H1 (cell line): Measurements from ENCODE around the gene SHISA9. TPM values are rescaled to one million over a fixed set of nuclear protein-coding genes. Genes with fewer than 3 reads are reported as not detected.

Experiments used
- CTCF ChIA-PET: fragments of 300-600 bp; sonication (Branson Sonifier 250); formaldehyde crosslinking; loops from one replicate; lab custom pipeline; 2021; ENCODE audit not compliant: partially characterized antibody; lab: Charles Lee
- POLR2A ChIA-PET: fragments of 300-600 bp; sonication (Branson Sonifier 250); formaldehyde crosslinking; loops from one replicate; lab custom pipeline; 2021; ENCODE audit warnings: inconsistent platforms; ENCODE audit not compliant: partially characterized antibody; lab: Charles Lee
- DNase-seq, 2 experiments: peaks; one replicate each; pipeline versions ENCODE4 v3.0.0 to v3.0.0-alpha.2; 2010 to 2022; ENCODE audit warnings: low spot score in 2 of 2, low read depth in 1 of 2, mixed read lengths in 1 of 2
- FAIRE-seq: peaks from 2 replicates; lab custom pipeline; 2011; peaks lifted over from hg19 to GRCh38; lab: Jason Lieb, UNC
- H2AFZ ChIP-seq: 2 replicates; pipeline ENCODE4 v1.8.1; 2012; ENCODE audit warnings: low read length, inconsistent platforms
- H2AK5ac ChIP-seq: 2 replicates; pipeline ENCODE4 v1.6.1; 2013; ENCODE audit warnings: low read depth, low read length
- H2BK120ac ChIP-seq: replicated peaks from 2 replicates; pipeline ENCODE3; 2013; ENCODE audit warnings: low read depth, low read length, inconsistent platforms
- H2BK12ac ChIP-seq: 2 replicates; pipeline ENCODE4 v1.6.1; 2013; ENCODE audit warnings: low read depth, low read length
- H2BK15ac ChIP-seq: 2 replicates; pipeline ENCODE4 v1.6.1; 2013; ENCODE audit warnings: low read length
- H2BK20ac ChIP-seq: 2 replicates; pipeline ENCODE4 v1.6.1; 2013; ENCODE audit warnings: low read length
- H2BK5ac ChIP-seq: 2 replicates; pipeline ENCODE4 v1.6.1; 2013; ENCODE audit warnings: low read depth, low read length
- H3K14ac ChIP-seq: 2 replicates; pipeline ENCODE4 v1.6.1; 2013; ENCODE audit warnings: inconsistent platforms; ENCODE audit not compliant: insufficient read length
- H3K18ac ChIP-seq: 2 replicates; pipeline ENCODE4 v1.6.1; 2013; ENCODE audit warnings: low read length; ENCODE audit errors: extremely low read depth
- H3K23ac ChIP-seq: 2 replicates; pipeline ENCODE4 v1.6.1; 2013; ENCODE audit warnings: inconsistent platforms; ENCODE audit not compliant: insufficient read length
- H3K23me2 ChIP-seq: 2 replicates; pipeline ENCODE4 v1.6.1; 2013; ENCODE audit warnings: low read depth, low read length
- H3K27ac ChIP-seq: 2 replicates; pipeline ENCODE4 v1.6.1; 2011; ENCODE audit warnings: low read depth, low read length, inconsistent platforms
- H3K27me3 ChIP-seq, 4 experiments: replicated peaks in 1 of 4; 1 replicate in 1 of 4; 2 replicates in 3 of 4; pipeline versions ENCODE4 v1.6.1 to v1.8.1; 2011 to 2013; ENCODE audit warnings: low read length in 3 of 4, mild to moderate bottlenecking in 3 of 4, inconsistent platforms in 2 of 4, mixed read lengths in 2 of 4, moderate library complexity in 1 of 4; ENCODE audit not compliant: control insufficient read depth in 3 of 4, insufficient read depth in 3 of 4; ENCODE audit errors: extremely low read depth in 1 of 4
- H3K36me3 ChIP-seq, 4 experiments: 2 replicates each; pipeline versions ENCODE4 v1.6.1 to v1.8.1; 2011 to 2013; ENCODE audit warnings: mild to moderate bottlenecking in 4 of 4, low read length in 3 of 4, moderate library complexity in 2 of 4, control low read depth in 1 of 4, inconsistent platforms in 1 of 4; ENCODE audit not compliant: insufficient read depth in 4 of 4, control insufficient read depth in 2 of 4
- H3K4ac ChIP-seq: replicated peaks from 2 replicates; pipeline ENCODE3; 2013; ENCODE audit warnings: low read length, low read depth, mixed read lengths, inconsistent platforms; ENCODE audit not compliant: insufficient read length
- H3K4me1 ChIP-seq, 4 experiments: replicated peaks in 1 of 4; 1 replicate in 1 of 4; 2 replicates in 3 of 4; pipeline versions ENCODE4 v1.6.1 to v1.8.1; 2011 to 2013; ENCODE audit warnings: low read length in 3 of 4, inconsistent platforms in 2 of 4, mixed read lengths in 1 of 4; ENCODE audit not compliant: insufficient read depth in 4 of 4, control insufficient read depth in 3 of 4
- H3K4me2 ChIP-seq, 2 experiments: 2 replicates each; pipeline versions ENCODE4 v1.6.1 to v1.8.1; 2011 to 2013; ENCODE audit warnings: low read depth in 2 of 2, low read length in 2 of 2, control low read depth in 1 of 2, inconsistent platforms in 1 of 2, mild to moderate bottlenecking in 1 of 2; ENCODE audit not compliant: insufficient read depth in 1 of 2
- H3K4me3 ChIP-seq, 4 experiments: fragments of 200-600, 300-600 bp in 1 of 4; sonication (generic), shearing (Covaris generic), sonication (Bioruptor Twin) in 1 of 4; 2 replicates each; pipeline versions ENCODE4 v1.5.1 to v1.8.1; 2011 to 2016; ENCODE audit warnings: low read length in 4 of 4, low read depth in 3 of 4, control low read depth in 2 of 4, inconsistent platforms in 2 of 4, mild to moderate bottlenecking in 2 of 4, mixed read lengths in 1 of 4, moderate library complexity in 1 of 4; ENCODE audit not compliant: insufficient read depth in 2 of 4; ENCODE audit errors: extremely low read depth in 1 of 4
- H3K56ac ChIP-seq: replicated peaks from 2 replicates; pipeline ENCODE3; 2013; ENCODE audit warnings: low read depth, mild to moderate bottlenecking, mixed read lengths, low read length, inconsistent platforms; ENCODE audit not compliant: insufficient read length
- H3K79me1 ChIP-seq: 2 replicates; pipeline ENCODE4 v1.6.1; 2013; ENCODE audit warnings: low read depth, low read length, control low read depth
- H3K79me2 ChIP-seq, 2 experiments: 2 replicates each; pipeline versions ENCODE4 v1.6.1 to v1.8.1; 2012 to 2013; ENCODE audit warnings: low read length in 2 of 2, mild to moderate bottlenecking in 2 of 2, inconsistent platforms in 1 of 2; ENCODE audit not compliant: insufficient read depth in 2 of 2, control insufficient read depth in 1 of 2
- H3K9ac ChIP-seq, 4 experiments: replicated peaks in 1 of 4; 1 replicate in 1 of 4; 2 replicates in 3 of 4; pipeline versions ENCODE4 v1.6.1 to v1.8.1; 2011 to 2013; ENCODE audit warnings: low read depth in 3 of 4, low read length in 3 of 4, control low read depth in 2 of 4, mild to moderate bottlenecking in 2 of 4, moderate library complexity in 2 of 4, inconsistent platforms in 1 of 4; ENCODE audit errors: extremely low read depth in 1 of 4
- H3K9me3 ChIP-seq, 2 experiments: 2 replicates each; pipeline versions ENCODE4 v1.6.1 to v1.8.1; 2012 to 2013; ENCODE audit warnings: mild to moderate bottlenecking in 2 of 2, moderate library complexity in 2 of 2, control low read depth in 1 of 2, inconsistent platforms in 1 of 2, low read depth in 1 of 2, low read length in 1 of 2, mixed read lengths in 1 of 2; ENCODE audit not compliant: insufficient read depth in 2 of 2
- H4K20me1 ChIP-seq, 2 experiments: replicated peaks in 1 of 2; 2 replicates each; pipeline versions ENCODE3 to v1.8.1; 2011 to 2013; ENCODE audit warnings: inconsistent platforms in 2 of 2, low read length in 2 of 2, mild to moderate bottlenecking in 1 of 2; ENCODE audit not compliant: insufficient read depth in 2 of 2, control insufficient read depth in 1 of 2
- H4K5ac ChIP-seq: 2 replicates; pipeline ENCODE4 v1.6.1; 2013; ENCODE audit warnings: low read length, low read depth, mixed read lengths, inconsistent platforms; ENCODE audit not compliant: insufficient read length
- H4K8ac ChIP-seq: 2 replicates; pipeline ENCODE4 v1.8.0; 2013; ENCODE audit warnings: mild to moderate bottlenecking, moderate library complexity, low read length, inconsistent platforms; ENCODE audit not compliant: insufficient read depth; ENCODE audit errors: extremely low read depth
- H4K91ac ChIP-seq: replicated peaks from 2 replicates; pipeline ENCODE3; 2013; ENCODE audit warnings: low read length, mixed read lengths, inconsistent platforms; ENCODE audit not compliant: insufficient read length
- GABPA ChIP-seq: IDR thresholded peaks from 2 replicates; pipeline ENCODE4 v1.6.1; 2011; ENCODE audit warnings: mild to moderate bottlenecking, low read length, moderate library complexity, borderline replicate concordance; ENCODE audit not compliant: insufficient read depth
- HDAC6 ChIP-seq: IDR thresholded peaks from one replicate; pipeline ENCODE4 v1.7.1; 2012; ENCODE audit warnings: low read depth, mild to moderate bottlenecking, inconsistent platforms, low read length, moderate library complexity
- MAFK ChIP-seq: IDR thresholded peaks from 2 replicates; pipeline ENCODE4 v1.6.1; 2012; ENCODE audit warnings: low read depth, mild to moderate bottlenecking, improper control_type of control experiment, low read length
- NANOG ChIP-seq: IDR thresholded peaks from 2 replicates; pipeline ENCODE4 v1.6.1; 2011; ENCODE audit warnings: low read length, low read depth, mild to moderate bottlenecking, inconsistent platforms; ENCODE audit not compliant: insufficient read depth, poor library complexity, severe bottlenecking
- POLR2AphosphoS5 ChIP-seq: IDR thresholded peaks from 2 replicates; pipeline ENCODE4 v1.6.1; 2011; ENCODE audit warnings: low read depth, low read length
- SP2 ChIP-seq: IDR thresholded peaks from 2 replicates; pipeline ENCODE4 v1.6.1; 2012; ENCODE audit warnings: mild to moderate bottlenecking, low read length, inconsistent platforms
- WGBS, 2 experiments: shearing (Covaris generic) in 1 of 2; methylation state at CpG; one replicate each; pipeline versions ENCODE4 v1.1.6 to v1.1.7; 2013 to 2015; ENCODE audit warnings: low lambda C conversion rate in 2 of 2, mixed read lengths in 2 of 2, inconsistent platforms in 1 of 2, low coverage in 1 of 2, missing lambda C conversion rate in 1 of 2; ENCODE audit not compliant: insufficient replicate concordance in 2 of 2, insufficient coverage in 1 of 2, insufficient read length in 1 of 2; ENCODE audit errors: extremely low coverage in 1 of 2, missing lambda C conversion rate in 1 of 2; 5-methylcytosine and 5-hydroxymethylcytosine counted together
- polyA plus RNA-seq, 7 experiments: library from polyadenylated mRNA; depleted of rRNA in 3 of 7; stranded (reverse) in 5 of 7; unstranded in 2 of 7; fragments of >200 nt in 5 of 7; fragments of 200-250 nt in 2 of 7; gene quantifications; 1 replicate in 5 of 7; 2 replicates in 1 of 7; 4 replicates in 1 of 7; pipeline versions ENCODE4 v1.2.1 to v1.2.3, GENCODE V29; 2011 to 2013; ENCODE audit warnings: missing spikeins in 2 of 7, mixed read lengths in 2 of 7
- total RNA-seq: library from RNA; stranded (reverse); fragmentation: NEBNext Ultra II Directional; extraction: Animal tissue kit (Norgen Biotek cat#: 25700); gene quantifications from 2 replicates; pipeline ENCODE4 v1.2.1, GENCODE V29; 2021

Gene SHISA9
- total and polyA plus RNA-seq, 2 of the 8 experiments (the other 6 are each of a cell fraction or from before 2014, with no cell fraction given): 25.6 to 39.8 TPM

- no peaks in the 10 kb centered on the region for H3K9me3 ChIP-seq
- H3K56ac ChIP-seq: no peak overlapping the region
- H3K27me3 ChIP-seq: no peaks in the 10 kb centered on the region
- H3K4me3 ChIP-seq: no peak overlapping the region
- H3K4me1 ChIP-seq: no peaks in the 10 kb centered on the region
- no peak overlapping the region for H4K5ac ChIP-seq
- no peak overlapping the region for H2BK5ac ChIP-seq
- DNase-seq (no peak), FAIRE-seq (no peak)
- no peak overlapping the region for H3K27ac ChIP-seq
- no peak overlapping the region for H4K91ac ChIP-seq
- TF ChIP-seq GABPA: no peak
- TF ChIP-seq SP2: no peak
- no peak for TF ChIP-seq POLR2AphosphoS5
- no peak for TF ChIP-seq HDAC6
- no peak for TF ChIP-seq MAFK
- TF ChIP-seq NANOG: no peak
- no peak overlapping the region for H3K9ac ChIP-seq
- no peak overlapping the region for H2BK12ac ChIP-seq
- H2AK5ac ChIP-seq: no peak overlapping the region; the same call in 1 of the 2 replicates
- H3K23me2 ChIP-seq: no peaks in the 10 kb centered on the region
- H2AFZ ChIP-seq: no peak overlapping the region
- no peak overlapping the region for H2BK20ac ChIP-seq
- no peak overlapping the region for H3K18ac ChIP-seq
- POLR2A ChIA-PET: no interaction called here
- H3K36me3 ChIP-seq: no peaks in the 10 kb centered on the region
- H3K79me1 ChIP-seq: no peaks in the 10 kb centered on the region; the same call in 1 of the 2 replicates
- no peak overlapping the region for H4K8ac ChIP-seq
- WGBS, 2 experiments: no CpG with 5 or more reads among the region's 1 CpG
- H3K4ac ChIP-seq: no peak overlapping the region
- H4K20me1 ChIP-seq: no peaks in the 10 kb centered on the region
- no peak overlapping the region for H2BK15ac ChIP-seq
- H3K14ac ChIP-seq: no peak overlapping the region
- no peak overlapping the region for H2BK120ac ChIP-seq
- CTCF ChIA-PET: interaction anchor here (1.4 kb wide), 1 partner anchor 10 kb away, joined by 4 read pairs; no protein-coding TSS in a partner anchor
- no peak overlapping the region for H3K23ac ChIP-seq
- peaks cover 0 to 2% of the 10 kb centered on the region in 2 experiments; a peak in 2 of 4 replicates for H3K79me2 ChIP-seq
- H3K4me2 ChIP-seq: no peak overlapping the region
Observed at GRCh38 chr16:13193721-13194120, 292.3 kb downstream of the SHISA9 start.
